Liver (tissue), 3 donors: ENCODE data around the gene SLC30A3.

Source experiments
- EGR1 ChIP-seq, 2 donors: IDR thresholded peaks; 2 replicates each; pipeline ENCODE4 v1.6.1; 2016 to 2018; ENCODE audit warnings: antibody characterized with exemption in 2 of 2, low read depth in 2 of 2
- HNF4A ChIP-seq, 2 donors: conservative IDR thresholded peaks; 2 replicates each; pipeline ENCODE4 v1.6.1; 2016; ENCODE audit warnings: antibody characterized with exemption in 2 of 2, mild to moderate bottlenecking in 2 of 2
- JUND ChIP-seq, 2 donors: IDR thresholded peaks; 2 replicates each; pipeline ENCODE4 v1.6.1; 2016; ENCODE audit warnings: antibody characterized with exemption in 2 of 2
- RAD21 ChIP-seq, 2 donors: IDR thresholded peaks; 2 replicates each; pipeline ENCODE4 v1.6.1; 2016; ENCODE audit warnings: antibody characterized with exemption in 2 of 2, mild to moderate bottlenecking in 2 of 2
- RXRA ChIP-seq, 2 donors: IDR thresholded peaks; 2 replicates each; pipeline ENCODE4 v1.6.1; 2017 to 2018; ENCODE audit warnings: antibody characterized with exemption in 2 of 2, mild to moderate bottlenecking in 1 of 2
- TAF1 ChIP-seq: conservative IDR thresholded peaks from 2 replicates; pipeline ENCODE4 v1.6.1; 2016; ENCODE audit warnings: antibody characterized with exemption, mild to moderate bottlenecking
- YY1 ChIP-seq: IDR thresholded peaks from 2 replicates; pipeline ENCODE4 v1.6.1; 2016; ENCODE audit warnings: antibody characterized with exemption, mild to moderate bottlenecking
- TF ChIP-seq, protein P1 (sequence below): fragments of 150-350 bp; IDR thresholded peaks from 2 replicates; pipeline ENCODE4 v1.5.1; 2017; ENCODE audit warnings: improper control_type of control experiment, low read depth, low read length; ENCODE audit not compliant: missing input control
- TF ChIP-seq, protein P2 (sequence below): IDR thresholded peaks from 2 replicates; pipeline ENCODE4 v1.6.1; 2016; ENCODE audit warnings: antibody characterized with exemption, mild to moderate bottlenecking
- TF ChIP-seq, protein P3 (sequence below): IDR thresholded peaks from 2 replicates; pipeline ENCODE4 v1.6.1; 2016; ENCODE audit warnings: antibody characterized with exemption
- donor health status: healthy.
- donor health status: healthy.

DNA sequence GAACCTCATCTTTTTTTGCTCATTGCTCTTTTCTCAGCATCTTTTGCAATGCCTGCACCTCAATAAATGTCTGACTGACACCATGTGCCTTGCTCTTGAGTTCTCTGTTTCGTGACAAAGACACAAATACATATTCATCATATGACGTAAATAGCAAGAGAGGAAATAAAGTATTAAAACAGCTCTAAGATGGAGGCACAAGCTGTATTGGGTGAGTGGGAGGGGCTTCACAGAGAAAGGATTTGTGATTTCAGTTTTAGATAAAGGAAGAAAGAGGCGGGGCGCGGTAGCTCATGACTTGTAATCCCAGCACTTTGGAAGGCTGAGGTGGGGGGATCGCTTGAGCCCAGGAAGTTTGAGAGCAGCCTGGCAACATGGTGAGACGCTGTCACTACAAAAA, 42.8 kb downstream of the SLC30A3 start:
- TF ChIP-seq JUND (IDR thresholded peaks at IDR 0.05) (no peak), TAF1 (no peak), RXRA (IDR thresholded peaks at IDR 0.05) (no peak), RAD21 (IDR thresholded peaks at IDR 0.05) (no peak), HNF4A (conservative IDR thresholded peaks at IDR 0.05) (no peak), EGR1 (IDR thresholded peaks at IDR 0.05; ENCODE audit: low read depth in 2 of 2) (no peak), YY1 (no peak)
- TF ChIP-seq, protein P1, sequence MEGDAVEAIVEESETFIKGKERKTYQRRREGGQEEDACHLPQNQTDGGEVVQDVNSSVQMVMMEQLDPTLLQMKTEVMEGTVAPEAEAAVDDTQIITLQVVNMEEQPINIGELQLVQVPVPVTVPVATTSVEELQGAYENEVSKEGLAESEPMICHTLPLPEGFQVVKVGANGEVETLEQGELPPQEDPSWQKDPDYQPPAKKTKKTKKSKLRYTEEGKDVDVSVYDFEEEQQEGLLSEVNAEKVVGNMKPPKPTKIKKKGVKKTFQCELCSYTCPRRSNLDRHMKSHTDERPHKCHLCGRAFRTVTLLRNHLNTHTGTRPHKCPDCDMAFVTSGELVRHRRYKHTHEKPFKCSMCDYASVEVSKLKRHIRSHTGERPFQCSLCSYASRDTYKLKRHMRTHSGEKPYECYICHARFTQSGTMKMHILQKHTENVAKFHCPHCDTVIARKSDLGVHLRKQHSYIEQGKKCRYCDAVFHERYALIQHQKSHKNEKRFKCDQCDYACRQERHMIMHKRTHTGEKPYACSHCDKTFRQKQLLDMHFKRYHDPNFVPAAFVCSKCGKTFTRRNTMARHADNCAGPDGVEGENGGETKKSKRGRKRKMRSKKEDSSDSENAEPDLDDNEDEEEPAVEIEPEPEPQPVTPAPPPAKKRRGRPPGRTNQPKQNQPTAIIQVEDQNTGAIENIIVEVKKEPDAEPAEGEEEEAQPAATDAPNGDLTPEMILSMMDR = no peak
- TF ChIP-seq, protein P2, sequence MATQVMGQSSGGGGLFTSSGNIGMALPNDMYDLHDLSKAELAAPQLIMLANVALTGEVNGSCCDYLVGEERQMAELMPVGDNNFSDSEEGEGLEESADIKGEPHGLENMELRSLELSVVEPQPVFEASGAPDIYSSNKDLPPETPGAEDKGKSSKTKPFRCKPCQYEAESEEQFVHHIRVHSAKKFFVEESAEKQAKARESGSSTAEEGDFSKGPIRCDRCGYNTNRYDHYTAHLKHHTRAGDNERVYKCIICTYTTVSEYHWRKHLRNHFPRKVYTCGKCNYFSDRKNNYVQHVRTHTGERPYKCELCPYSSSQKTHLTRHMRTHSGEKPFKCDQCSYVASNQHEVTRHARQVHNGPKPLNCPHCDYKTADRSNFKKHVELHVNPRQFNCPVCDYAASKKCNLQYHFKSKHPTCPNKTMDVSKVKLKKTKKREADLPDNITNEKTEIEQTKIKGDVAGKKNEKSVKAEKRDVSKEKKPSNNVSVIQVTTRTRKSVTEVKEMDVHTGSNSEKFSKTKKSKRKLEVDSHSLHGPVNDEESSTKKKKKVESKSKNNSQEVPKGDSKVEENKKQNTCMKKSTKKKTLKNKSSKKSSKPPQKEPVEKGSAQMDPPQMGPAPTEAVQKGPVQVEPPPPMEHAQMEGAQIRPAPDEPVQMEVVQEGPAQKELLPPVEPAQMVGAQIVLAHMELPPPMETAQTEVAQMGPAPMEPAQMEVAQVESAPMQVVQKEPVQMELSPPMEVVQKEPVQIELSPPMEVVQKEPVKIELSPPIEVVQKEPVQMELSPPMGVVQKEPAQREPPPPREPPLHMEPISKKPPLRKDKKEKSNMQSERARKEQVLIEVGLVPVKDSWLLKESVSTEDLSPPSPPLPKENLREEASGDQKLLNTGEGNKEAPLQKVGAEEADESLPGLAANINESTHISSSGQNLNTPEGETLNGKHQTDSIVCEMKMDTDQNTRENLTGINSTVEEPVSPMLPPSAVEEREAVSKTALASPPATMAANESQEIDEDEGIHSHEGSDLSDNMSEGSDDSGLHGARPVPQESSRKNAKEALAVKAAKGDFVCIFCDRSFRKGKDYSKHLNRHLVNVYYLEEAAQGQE = no peak
- TF ChIP-seq, protein P3, sequence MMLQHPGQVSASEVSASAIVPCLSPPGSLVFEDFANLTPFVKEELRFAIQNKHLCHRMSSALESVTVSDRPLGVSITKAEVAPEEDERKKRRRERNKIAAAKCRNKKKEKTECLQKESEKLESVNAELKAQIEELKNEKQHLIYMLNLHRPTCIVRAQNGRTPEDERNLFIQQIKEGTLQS = no peak
